HS-5 (cell line): ENCODE data around the gene SASH3.
A peak's percentile ranks its signal among the peaks of the same experiment; 100 is the strongest.

Experiments used
- DNase-seq: peaks from one replicate; pipeline ENCODE4 v3.0.0-alpha.2; 2012; ENCODE audit warnings: low read depth

The SASH3 gene

DNA sequence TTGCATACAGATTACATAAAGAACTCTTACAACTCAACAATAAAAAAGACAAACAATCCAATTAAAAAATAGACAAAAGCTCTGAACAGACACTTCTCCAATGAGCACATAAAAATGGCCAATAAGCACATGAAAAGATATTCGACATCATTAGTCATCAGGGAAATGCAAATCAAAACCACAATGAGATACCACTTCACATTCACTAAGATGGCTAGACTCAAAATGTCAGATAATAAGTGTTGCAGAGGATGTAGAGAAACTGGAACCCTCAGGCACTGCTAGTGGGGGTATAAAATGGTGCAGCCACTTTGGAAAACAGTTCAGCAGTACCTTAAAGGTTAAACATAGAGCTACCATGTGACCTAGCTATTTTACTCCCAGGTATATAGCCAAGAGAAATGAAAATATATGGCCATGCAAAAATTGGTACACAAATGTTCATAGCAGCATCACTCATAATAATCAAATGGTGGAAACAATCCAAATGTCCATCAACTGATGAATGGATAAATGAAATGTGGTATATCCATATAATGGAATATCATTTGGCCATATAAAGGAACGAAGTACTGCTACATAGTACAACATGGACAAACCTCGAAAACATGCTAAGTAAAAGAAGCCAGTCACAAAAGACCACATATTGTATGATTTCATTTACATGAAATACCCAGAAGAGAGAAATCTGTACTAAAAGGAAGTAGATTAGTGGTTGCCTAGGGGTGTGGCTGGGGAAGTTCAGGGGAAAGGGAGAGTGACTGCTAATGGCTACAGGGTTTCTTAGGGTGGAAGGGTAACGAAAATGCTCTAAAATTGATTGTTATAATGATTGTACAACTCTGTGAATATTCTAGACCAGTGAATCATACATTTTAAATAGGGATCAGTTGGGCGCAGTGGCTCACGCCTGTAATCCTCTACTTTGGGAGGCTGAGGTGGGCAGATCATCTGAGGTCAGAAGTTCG, 29.4 kb downstream of the SASH3 start:
- DNase-seq: peak; percentile 4

DNA sequence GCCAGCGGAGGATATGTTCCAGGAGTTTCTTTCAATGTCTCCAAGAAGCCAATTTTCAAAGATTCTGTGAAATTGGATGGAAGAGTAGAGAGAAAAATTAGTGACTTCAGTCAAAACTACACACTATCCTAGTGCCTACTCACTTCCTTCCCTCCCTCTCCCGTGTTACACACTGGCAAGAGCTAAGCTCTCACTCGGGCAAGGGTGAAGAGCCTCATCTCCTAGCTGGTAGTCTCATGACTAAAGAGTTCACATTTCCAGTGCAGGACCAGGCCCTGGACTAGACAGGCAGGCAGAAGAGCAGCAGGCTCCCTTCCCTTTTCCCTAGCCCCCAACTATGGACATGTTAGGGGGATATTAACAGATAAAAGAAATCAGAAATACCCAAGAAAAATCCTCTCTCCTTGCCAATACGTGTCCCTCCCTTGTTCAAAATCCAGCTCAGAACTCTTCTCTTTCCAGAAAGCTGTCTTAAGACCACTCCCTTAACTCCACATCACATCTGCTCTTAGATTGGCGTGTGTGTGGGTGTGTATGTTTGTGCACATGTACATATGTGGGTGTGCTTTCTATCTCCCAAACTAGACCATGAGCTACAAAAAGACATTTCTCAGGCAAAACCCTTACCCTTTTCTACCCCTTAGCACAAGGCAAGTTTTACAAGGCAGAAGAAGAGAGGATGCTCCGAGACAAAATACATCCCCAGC, 34.1 kb downstream of the SASH3 start:
- no peak for DNase-seq

DNA sequence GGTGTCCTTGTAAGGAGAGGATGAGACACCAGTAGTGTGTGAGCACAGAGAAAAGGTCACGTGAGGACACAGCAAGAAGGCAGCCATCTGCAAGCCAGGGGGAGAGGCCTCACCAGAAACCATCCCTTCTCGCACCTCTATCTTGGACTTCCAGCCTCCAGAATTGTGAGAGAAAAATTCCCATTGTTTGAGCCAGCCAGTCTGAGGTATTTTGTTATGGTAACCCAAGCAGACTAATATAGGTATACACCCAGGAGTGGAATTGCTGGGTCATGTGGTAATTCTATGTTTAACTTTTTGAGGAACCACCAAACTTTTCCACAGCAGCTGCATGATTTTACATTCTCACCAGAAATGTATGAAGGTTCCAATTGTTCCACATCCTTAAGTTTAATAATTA, 38.4 kb downstream of the SASH3 start:
- DNase-seq: no peak

DNA sequence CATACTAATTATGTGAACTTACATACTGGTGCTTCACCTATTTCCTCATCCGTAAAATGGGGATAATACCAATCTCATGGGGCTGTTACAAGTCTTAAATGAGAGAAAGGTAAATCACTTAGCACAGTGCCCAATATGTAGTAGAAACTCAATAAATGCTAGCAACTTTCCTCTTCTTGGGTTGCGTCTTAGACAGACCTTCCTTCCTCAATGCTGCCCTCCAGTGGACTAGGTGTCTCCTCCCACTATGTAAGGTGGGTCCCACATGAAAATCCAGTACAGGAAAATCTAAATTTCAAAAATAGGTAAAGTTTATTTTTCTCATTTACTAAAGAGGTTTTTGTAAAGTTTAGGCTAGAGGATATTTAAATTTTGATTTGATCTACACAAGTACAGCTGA, 43.4 kb downstream of the SASH3 start:
- DNase-seq: no peak

DNA sequence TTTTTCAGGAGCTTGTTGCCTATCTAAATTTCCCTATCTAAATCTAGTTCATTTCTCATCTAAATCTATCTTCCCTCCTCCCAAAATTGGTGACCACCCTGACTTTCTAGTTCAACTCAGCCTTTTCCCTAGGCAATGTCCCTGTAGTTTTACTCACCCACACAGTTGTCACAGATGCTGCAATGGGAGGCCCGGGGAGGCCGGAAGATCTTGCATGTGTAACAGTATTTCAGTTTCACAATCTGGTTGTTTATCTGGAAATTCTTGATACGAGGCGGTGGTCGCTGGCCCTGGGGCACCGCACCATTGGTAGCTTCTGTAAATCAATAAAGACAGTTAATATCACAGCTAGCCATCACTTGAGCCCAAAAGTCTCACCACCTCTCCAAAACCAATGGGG, 43.8 kb downstream of the SASH3 start:
- DNase-seq: no peak

DNA sequence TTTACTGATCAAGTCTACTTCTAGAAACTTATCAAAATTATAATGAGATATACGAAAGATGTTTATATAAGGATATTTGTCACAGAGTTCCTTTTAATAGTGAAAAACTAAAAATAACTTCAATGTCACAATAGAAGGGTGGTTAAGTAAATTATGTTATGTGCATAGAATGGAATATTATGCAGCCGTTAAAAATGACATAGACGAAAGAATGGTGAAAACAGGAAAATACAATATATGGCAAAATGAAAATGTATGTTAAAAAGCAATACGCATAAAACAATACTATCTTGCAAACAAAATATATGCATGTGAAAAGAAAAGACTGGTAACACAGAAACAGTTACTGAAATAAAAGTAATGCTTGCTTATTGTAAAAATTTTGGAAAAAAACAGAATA, 44.9 kb downstream of the SASH3 start:
- DNase-seq: no peak

DNA sequence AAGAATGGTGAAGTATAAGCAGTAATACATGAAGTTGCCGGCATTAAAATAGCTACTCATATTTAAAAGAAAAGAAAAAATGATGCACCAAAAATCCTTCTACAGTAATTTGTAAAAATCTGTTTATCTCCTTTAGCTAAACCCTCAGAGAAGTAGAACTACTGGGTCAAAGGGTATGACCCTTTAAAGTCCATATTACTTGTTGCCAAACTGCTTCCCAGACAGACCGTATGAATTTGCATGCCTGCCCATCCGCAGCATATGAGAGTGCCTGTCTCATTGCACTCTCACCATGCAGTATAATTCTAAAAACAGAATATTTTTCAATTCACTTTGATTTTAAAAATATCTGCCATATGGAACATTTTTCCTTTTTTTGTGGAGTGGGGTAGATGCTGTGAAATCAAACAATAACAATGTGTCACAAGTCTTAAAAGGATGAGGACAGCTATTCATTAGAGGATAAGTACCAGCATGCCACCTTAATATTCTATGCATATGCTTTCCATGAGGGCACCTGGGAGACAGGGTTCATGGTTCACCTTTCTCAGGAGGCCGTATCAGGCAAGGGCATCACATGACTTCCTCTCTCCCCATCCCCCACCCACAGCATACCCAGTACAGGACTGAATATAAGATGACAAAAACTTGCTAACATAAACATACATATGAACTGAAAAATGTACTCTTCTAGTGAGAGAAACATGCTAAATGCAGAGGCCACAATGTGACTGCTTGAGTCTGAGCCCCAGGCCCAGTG, 46.2 kb downstream of the SASH3 start:
- no peak for DNase-seq

DNA sequence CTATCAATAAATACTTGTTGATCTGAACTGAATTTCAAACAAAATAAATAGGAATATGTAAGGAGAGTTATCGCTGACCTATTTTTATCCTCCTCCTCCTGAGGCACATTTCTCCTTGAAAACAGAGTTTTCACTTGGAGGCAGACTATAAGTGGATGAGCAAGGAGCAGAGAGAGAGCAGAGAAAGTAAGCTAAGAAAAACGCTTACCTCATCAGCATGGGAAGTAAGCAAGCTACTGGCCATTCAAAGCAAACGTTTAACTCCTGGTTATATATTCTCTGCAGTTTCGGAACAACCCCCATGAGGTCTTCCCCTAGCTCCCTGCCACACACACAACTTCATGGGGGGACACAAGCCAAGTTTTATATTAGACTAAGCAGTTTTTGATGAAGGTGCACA, 50.7 kb downstream of the SASH3 start:
- DNase-seq: no peak

DNA sequence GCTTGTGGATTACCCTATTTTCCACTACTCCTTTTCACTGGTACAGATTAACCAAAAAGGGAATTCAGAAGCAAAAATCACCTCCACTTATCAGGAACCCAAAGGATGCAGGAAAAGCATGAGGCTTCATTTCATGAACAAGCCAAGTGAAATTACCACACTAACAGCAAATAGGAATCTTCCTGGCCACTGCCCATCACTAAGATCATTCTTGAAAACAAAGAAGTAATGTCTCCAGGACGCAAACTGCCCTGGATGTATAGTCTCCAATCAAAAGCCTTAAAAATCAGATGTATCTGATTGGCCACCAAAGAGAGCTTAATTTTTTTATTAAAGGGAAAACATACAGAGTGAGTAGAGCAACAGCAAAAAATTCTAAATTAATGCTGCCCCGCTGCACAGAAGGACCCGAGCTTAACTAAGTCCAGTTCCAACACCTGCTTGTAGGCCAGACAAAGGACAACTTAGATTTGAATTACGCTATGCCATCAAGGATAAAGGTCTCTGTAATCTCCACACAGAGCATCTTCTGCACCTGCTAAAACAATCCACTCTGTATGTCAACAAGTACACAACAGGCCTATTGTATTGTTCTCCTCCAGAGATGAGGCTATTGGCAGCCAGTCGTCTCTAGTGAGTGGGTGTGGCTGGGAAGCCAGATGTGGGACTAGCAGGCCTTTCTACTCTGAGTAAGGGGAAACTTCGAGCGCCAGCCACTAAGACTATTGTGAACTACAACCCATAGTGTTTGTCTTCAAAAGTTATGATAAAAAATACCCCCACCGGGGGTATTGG, 51.5 kb downstream of the SASH3 start:
- DNase-seq: no peak

DNA sequence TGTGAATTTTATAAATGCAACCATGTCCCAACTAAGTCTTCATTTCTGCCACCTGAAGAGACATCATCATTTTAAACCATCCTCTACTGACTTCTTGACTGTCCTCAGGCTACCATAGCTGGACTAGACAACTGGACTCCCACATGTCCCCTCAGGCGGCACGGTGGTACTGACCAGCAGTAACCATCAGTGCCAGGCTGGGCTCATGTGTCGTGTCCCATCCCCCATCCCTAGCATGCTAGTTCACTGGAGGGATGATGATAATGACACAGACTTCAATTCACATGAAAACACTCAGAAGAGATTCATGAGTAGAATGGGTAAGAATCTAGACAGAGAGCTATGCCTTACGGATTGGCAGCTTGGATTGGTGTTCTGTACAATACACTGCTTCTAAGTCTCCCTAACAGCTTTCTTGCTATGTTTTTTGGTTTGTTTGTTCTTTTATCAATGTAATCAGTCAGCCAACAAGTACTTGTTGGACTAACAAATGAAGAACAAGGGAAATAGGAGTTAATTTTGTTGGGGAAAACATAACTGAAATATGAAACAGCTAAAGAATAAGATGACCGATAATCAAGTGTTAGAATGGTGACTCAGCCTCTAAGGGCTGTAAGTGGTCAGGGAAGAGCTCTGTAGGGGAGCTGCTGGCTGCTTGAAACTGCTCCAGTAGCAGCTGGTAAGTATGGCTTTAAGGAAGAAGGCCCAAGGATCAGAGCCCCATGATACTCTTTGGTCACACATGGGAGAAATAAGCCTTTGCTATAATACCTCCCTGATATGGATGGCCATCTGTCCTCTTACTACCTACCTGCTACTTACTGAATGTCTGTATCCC, 53.6 kb downstream of the SASH3 start:
- DNase-seq: no peak

DNA sequence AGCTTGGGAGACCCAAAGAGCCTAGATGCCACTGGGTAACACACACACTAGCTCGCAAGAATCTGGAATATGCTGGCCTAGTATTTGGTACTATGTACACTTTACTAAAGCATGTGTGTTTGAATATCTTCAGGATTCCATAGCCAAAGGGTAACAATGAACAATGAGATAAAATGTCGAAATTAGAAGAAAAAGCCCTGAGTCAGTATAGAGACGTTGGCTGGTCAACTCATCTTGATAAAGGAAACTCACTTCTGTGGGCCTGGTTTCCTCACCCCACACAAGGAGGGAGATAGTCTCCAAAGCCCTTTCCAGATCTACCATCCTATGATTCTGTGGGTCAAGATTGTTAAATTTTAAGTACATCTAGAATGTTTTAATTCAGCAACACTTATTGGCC, 57.1 kb downstream of the SASH3 start:
- no peak for DNase-seq

DNA sequence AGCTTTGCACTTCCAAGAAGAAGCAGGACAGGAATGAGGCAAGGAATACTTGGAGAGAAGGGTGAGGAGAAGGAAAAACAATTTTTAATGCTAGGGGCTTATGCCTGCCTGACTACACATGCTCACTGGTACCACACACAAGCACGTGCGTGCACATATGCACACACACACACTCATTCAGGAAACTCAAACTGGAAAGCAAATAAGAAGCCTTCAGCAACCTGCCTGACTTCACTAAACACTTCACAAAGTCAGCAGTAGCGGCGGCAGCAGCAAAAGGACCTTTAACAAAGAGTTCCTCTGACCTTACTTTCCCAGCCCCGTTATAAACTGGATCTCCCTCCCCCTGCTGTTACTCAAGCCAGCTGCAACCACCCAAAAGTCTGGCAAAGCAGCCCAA, 60.6 kb downstream of the SASH3 start:
- no peak for DNase-seq

DNA sequence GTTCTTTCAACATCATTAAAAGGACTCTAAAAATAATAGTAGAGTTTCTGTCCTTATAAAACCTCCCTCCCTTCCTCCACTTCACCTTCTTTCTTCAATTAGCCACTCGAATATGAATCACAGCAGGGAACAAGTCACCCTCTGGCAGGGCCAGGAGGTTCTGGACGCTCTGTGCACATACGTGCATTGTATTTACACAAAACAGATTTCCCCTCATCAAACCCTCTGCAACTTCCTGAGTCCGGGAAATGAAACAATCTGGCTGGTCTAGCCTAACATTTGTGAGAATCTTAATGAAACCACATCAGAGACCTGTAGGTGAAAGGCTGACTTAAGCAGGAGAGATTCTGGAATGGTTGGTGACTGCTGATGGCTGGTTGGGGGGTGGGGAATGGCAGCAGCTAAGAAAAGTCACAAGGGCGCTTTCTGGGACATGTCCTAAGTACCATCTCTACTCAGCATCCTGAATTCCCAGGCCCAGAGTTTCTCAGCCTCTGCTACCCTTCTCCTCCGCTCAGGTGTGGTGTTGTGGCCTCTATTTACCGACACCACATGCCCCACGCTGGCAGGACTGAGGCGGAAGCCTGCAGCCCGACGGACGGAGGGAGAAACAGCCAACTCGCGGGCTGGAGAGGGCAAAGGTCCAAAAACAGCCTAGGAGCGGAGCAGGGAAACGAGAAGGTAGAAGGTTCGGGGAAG, 62.9 kb downstream of the SASH3 start:
- DNase-seq: no peak

DNA sequence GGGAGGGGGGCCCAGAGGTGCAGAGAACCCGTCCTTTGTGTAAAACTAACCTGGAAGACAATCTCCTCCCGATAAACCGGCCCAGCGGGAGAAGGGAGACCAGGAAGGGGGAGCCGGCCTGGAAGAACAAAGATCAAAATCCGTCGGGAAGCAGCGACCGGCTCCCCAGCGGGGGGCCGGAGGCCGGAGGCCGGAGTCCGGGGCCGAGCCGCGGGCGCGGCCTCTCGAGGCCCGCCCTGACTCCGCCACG, 63.4 kb downstream of the SASH3 start:
- no peak for DNase-seq

DNA sequence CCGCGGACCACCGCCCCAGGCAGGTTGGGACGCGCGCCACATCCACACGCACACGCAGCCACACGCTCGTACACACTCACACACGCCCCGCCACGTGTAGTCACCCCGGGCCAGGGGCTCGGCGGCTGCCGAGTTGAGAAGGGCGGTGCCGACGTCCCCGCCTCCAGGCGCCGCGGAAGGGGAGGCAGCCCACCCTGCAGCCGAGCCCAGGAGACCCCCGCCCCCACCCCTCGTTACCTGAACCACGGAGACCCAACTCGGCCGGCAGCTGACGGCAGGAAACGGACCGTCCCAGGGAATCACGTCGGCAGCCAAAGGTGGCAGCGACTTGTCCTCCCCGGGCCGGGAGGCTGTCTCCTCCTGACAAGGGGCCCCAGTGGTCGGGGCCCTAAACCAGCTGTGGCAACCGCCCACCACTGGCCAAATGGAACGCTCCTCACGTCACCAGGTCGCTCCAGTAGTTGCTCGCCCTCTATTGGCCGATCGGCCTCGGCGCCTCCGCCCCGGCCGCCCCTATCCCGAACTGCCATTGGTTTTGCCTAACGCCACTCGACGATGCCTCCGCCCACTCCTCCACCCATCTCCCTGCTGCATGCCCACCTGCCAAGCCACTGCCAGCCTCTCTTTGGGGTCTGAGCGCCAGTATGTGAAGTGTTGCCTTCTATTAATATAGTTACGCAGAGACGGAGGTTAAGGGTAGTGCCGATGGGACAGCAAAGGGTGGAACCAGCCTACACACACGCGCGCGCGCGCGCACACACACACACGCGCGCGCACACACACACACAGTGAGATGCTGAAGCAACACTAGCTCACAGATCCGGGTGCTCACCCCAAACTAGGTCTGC, 63.9 kb downstream of the SASH3 start, which contains the start of gene ZDHHC9:
Gene ZDHHC9 (minus strand): TSS at position 428 of the 848 bp plus-strand sequence. CDS start 1,941 bp downstream, outside the sequence.
- peak; percentile 57 for DNase-seq
